NOMO-1 treated with dmso at 0.1 percent for 144 hours (cell line): ENCODE results near the gene ARL13A.
A peak's percentile ranks its signal among the peaks of the same experiment; 100 is the strongest.
"Not testable (repeated sequence)": the region's sequence is repeated elsewhere in the genome, so short reads cannot be mapped to it uniquely, and the experiment has no call there.

ENCODE experiments used
- DNase-seq: peaks from one replicate; lab custom pipeline; 2025; ENCODE audit not compliant: unreplicated experiment; lab: John Stamatoyannopoulos, UW

The ARL13A gene

DNA sequence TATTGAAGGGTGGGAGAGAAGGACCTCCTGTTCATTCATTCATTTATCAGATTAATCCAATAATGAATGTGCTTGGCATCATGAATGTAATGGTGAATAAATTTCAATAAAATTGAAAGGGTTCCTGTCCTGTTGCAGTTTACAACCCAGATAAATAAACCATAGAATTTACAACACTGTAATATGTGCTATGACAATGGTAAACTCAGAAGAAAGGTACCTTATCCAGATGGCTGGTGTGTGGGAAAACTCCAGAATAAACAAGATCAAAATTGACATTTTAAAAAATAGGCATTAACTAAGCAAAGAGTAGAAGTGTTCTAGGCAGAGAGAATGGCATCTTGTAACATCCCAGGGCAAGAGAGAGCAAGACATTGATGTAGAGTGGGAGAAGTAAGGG is 15.3 kb downstream of the ARL13A start:
- DNase-seq = no peak

DNA sequence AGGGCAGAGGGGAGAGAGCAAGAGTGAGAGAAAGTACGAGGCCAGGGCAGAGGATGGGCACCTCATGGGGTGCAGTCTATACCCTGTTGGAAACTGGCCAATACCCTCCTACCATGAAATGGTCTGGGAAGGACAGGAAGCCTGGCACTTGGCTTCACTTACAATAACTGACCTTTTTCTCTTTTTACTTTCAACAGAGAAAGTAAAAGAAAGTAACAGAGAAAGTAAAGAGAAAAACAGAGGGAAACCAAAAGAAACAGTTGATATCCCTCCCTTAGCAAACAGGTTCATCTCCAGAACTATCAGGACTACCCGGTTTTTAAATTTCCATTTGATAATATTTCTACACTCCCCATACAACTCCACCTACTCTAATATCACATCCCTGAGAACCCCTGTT is 20.6 kb downstream of the ARL13A start:
- no peak for DNase-seq

- DNase-seq = peak; percentile 10
Observed at GRCh38 chrX:100994352-100995281, 25.1 kb downstream of the ARL13A start.

GRCh38 chrX:100995469-100995868 is 26.0 kb downstream of the ARL13A start:
- no peak for DNase-seq

DNA sequence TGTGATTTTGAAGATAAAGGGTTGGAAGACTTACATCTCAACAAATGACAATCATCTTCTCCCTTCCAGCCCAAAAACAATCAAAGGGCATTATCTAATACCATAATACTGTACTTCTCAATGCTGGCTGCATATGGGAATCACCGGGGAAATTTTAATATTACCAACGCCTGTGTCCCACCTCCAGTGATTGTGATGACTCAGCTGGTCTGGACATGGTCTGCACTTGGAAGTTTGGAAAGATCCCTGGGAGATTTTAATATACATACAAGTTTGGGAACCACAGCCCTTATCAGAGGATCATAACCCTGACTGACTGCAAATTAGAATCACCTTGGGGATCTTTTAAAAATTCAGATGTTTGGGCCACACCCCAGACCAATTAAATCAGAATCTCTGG is 29.9 kb downstream of the ARL13A start:
- DNase-seq = no peak

DNA sequence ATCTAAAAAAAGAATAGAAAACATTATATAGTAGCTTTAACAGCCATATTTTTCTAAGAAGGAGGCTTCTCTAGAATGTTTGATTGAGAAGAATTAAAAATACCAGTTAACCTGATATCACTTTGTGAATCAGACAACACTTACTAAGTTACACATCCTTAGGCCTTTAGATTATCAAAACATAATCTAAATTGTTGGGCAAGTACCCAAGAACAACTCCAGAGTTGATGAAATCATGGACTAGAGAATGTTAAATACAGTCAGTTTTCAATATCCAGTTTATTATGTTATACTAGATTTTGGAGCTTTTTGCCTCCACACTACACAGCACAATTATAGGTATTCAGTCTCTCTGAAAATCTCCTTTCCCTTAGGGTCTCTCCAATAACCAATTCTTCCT is 39.6 kb downstream of the ARL13A start:
- DNase-seq = no peak

- not testable (repeated sequence) for DNase-seq
Observed at GRCh38 chrX:101012031-101012430, 42.5 kb downstream of the ARL13A start.

GRCh38 chrX:101022020-101022419 is 52.5 kb downstream of the ARL13A start:
- no peak for DNase-seq

- DNase-seq = no peak
Observed at GRCh38 chrX:101025126-101025525, 55.6 kb downstream of the ARL13A start.

- DNase-seq = no peak
Observed at GRCh38 chrX:101028562-101028961, 59.1 kb downstream of the ARL13A start.

DNA sequence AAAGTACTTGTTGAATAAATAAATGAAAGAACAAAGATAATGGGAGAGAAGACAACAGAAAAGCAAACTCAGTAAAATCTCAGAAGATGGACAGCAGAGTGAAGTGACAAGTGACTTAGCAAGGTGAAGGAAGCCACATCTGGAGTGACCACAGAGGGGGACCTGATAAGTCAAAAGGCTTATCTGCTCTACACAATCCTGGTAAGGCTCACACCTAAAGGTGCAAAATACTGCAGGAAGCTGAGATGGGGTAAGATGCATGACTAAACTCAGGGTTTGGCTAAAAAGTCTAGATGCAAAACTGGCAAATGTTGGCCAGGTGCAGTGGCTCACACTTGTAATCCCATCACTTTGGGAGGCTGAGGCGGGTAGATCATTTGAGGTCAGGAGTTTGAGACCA is 60.2 kb downstream of the ARL13A start:
- no peak for DNase-seq

DNA sequence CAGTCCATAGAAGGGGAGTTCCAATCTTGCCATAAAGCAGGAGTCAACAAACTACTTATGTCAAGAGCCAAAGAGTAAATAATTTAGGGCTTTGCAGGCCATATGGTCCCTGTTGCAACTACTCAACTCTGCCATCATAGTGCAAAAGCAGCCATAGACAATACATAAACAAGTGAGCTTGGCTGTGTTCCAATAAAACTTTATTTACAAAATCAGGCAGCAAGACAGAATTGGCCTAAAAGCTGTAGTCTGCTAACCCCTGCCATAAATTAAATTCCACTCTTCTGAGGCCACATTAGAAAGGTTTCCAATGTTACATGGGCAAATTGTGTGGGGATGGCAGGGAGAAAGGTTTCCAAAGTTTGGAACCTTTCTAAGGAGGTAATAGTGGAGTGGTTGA is 67.7 kb downstream of the ARL13A start:
- DNase-seq = no peak

GRCh38 chrX:101040197-101040596 is 70.7 kb downstream of the ARL13A start:
- DNase-seq = no peak
